Adrenal gland (tissue), 12 donors: Measurements from ENCODE around the gene BRME1. TPM values are rescaled to one million over a fixed set of nuclear protein-coding genes. Genes with fewer than 3 reads are reported as not detected.
A peak's percentile ranks its signal among the peaks of the same experiment; 100 is the strongest.

Experiments used
- DNase-seq, 7 donors: peaks; one replicate each; pipeline ENCODE4 v3.0.0-alpha.2; 2019 to 2020
- H3K27ac ChIP-seq, 5 donors: fragments of 200-600 bp; sonication (generic) in 4 of 5; 1 replicate in 3 of 5; 2 replicates in 2 of 5; pipeline versions ENCODE4 v1.5.1 to v1.8.0; 2016 to 2020; ENCODE audit warnings: mild to moderate bottlenecking in 1 of 5
- H3K27me3 ChIP-seq: fragments of 200-600 bp; 2 replicates; pipeline ENCODE4 v1.8.0; 2021
- H3K36me3 ChIP-seq, 2 donors: fragments of 200-600 bp; replicated peaks in 1 of 2; 1 replicate in 1 of 2; 2 replicates in 1 of 2; pipeline versions ENCODE4 v1.5.1 to v1.8.0; 2018 to 2022
- H3K4me1 ChIP-seq, 2 donors: fragments of 200-600 bp; replicated peaks in 1 of 2; 1 replicate in 1 of 2; 2 replicates in 1 of 2; pipeline versions ENCODE4 v1.5.1 to v1.8.0; 2018 to 2021
- H3K4me3 ChIP-seq, 4 donors: fragments of 200-600 bp; sonication (generic) in 3 of 4; one replicate each; pipeline ENCODE4 v1.5.1; 2016 to 2018
- H3K9me3 ChIP-seq, 3 donors: fragments of 200-600 bp; sonication (generic) in 1 of 3; replicated peaks in 1 of 3; 1 replicate in 2 of 3; 2 replicates in 1 of 3; pipeline versions ENCODE4 v1.5.1 to v1.8.0; 2016 to 2021
- CTCF ChIP-seq, 6 experiments: fragments of 450-650 bp in 4 of 6; fragments of 200-600 bp in 2 of 6; sonication (generic) in 1 of 6; IDR thresholded peaks; 1 replicate in 5 of 6; 2 replicates in 1 of 6; pipeline versions ENCODE4 v1.5.1 to v1.8.0; 2016 to 2021; ENCODE audit warnings: antibody characterized with exemption in 6 of 6, mild to moderate bottlenecking in 2 of 6, moderate library complexity in 1 of 6
- POLR2A ChIP-seq, 2 donors: fragments of 450-650 bp; IDR thresholded peaks; one replicate each; pipeline ENCODE4 v1.6.1; 2017; ENCODE audit warnings: antibody characterized with exemption in 2 of 2, mild to moderate bottlenecking in 2 of 2, moderate library complexity in 1 of 2
- WGBS, 4 donors: extraction: QIAGEN DNeasy Blood & Tissue Kit in 2 of 4; methylation state at CpG; one replicate each; pipeline versions ENCODE4 v1.1.5 to v1.1.7; 2013 to 2017; 5-methylcytosine and 5-hydroxymethylcytosine counted together
- intact Hi-C, 2 donors: fragments of 100-400 bp; cut with DNase I; formaldehyde crosslinking; loops; one replicate each; pipeline versions ENCODE4 v1.14.1 to v1.15.0; 2022 to 2023
- polyA plus RNA-seq, 3 donors: library from polyadenylated mRNA; stranded (reverse); fragments of 200-250 nt in 2 of 3; fragments of 350-450 nt in 1 of 3; fragmentation: Illumina TruSeq in 1 of 3; extraction: RNeasy Lipid Tissue Mini Kit (QIAGEN cat#74804) in 1 of 3; gene quantifications; one replicate each; pipeline ENCODE4 v1.2.3, GENCODE V29; 2013 to 2014
- total RNA-seq, 9 donors: library from RNA; depleted of rRNA in 4 of 9; stranded (reverse); fragments of >200 nt in 4 of 9; fragments of 120-200 nt in 1 of 9; fragmentation: NEBNext Ultra II Directional in 1 of 9; extraction: Animal tissue kit (Norgen Biotek cat#: 25700) in 1 of 9; gene quantifications; one replicate each; pipeline versions ENCODE4 v1.1.0 to v1.2.4, GENCODE V29; 2013 to 2023
- donor health status: healthy with polysubstance abuse.
- donor health status: Bipolar disorder and iron deficiency.
- donor health status: DM: yes; HTN: yes; CAD: no.
- donor health status: DM: no; HTN: no; CAD: no.
- donor health status: DM: no; HTN: no; CAD: no.
- donor health status: DM: yes; HTN: yes; CAD: no.

Gene BRME1
- total and polyA plus RNA-seq, 12 donors, result 0.21 to 4.5 (median 1.4) TPM; not detected in 1

GRCh38 chr19:13841086-13841961 lies 64.6 kb downstream of the BRME1 start:
- H3K4me1 ChIP-seq, result peaks cover 25 to 60% of the 10 kb centered on the region in 2 donors
- TF ChIP-seq CTCF (IDR thresholded peaks at IDR 0.05) (no peak), POLR2A (IDR thresholded peaks at IDR 0.05) (no peak)
- intact Hi-C loops, result no loop called here
- H3K27me3 ChIP-seq, result no peaks in the 10 kb centered on the region
- 48 to 57% (median 52%) methylated on average over 11 to 26 of the region's 26 CpGs for WGBS, 4 donors
- peaks cover 0 to 2% of the 10 kb centered on the region in 2 donors for H3K36me3 ChIP-seq
- peak overlapping the region; percentile 88 to 98 (median 90) for H3K27ac ChIP-seq
- peak in 5 of 7 donors; percentile 52 to 68 (median 57) for DNase-seq
- no peaks in the 10 kb centered on the region for H3K9me3 ChIP-seq
- peak overlapping the region in 3 of 4 donors; percentile 40 to 98 (median 96) for H3K4me3 ChIP-seq

- peak in 5 of 7 donors; percentile 50 to 76 (median 56) for DNase-seq
- intact Hi-C loops, result no loop called here
- WGBS, 4 donors, result 40 to 60% (median 44%) methylated on average over 13 to 23 of the region's 23 CpGs
- peaks cover 29 to 62% of the 10 kb centered on the region in 2 donors for H3K4me1 ChIP-seq
- peaks cover 0 to 10% of the 10 kb centered on the region in 2 donors for H3K36me3 ChIP-seq
- H3K27ac ChIP-seq, result peak overlapping the region; percentile 88 to 98 (median 90)
- TF ChIP-seq POLR2A (IDR thresholded peaks at IDR 0.05) (peak in 1 of 2 donors; percentile 11), CTCF (IDR thresholded peaks at IDR 0.05) (no peak)
- peak overlapping the region in 3 of 4 donors; percentile 40 to 98 (median 96) for H3K4me3 ChIP-seq
- no peaks in the 10 kb centered on the region for H3K27me3 ChIP-seq
- no peaks in the 10 kb centered on the region for H3K9me3 ChIP-seq
These were observed 65.4 kb downstream of the BRME1 start for GRCh38 chr19:13840305-13841085.

- Histone ChIP-seq H3K27ac (peak overlapping the region; percentile 88 to 98 (median 90)), H3K27me3 (no peaks in the 10 kb centered on the region), H3K4me3 (peak overlapping the region in 2 of 4 donors; percentile 2 to 98), H3K4me1 (peaks cover 29 to 66% of the 10 kb centered on the region in 2 donors), H3K9me3 (no peaks in the 10 kb centered on the region), H3K36me3 (peaks cover 0 to 14% of the 10 kb centered on the region in 2 donors)
- no peak for DNase-seq
- WGBS, 4 donors, result 33 to 44% (median 40%) methylated on average over 3 to 6 of the region's 6 CpGs
- intact Hi-C loops, result no loop called here
- TF ChIP-seq CTCF (IDR thresholded peaks at IDR 0.05), result no peak
- TF ChIP-seq POLR2A (IDR thresholded peaks at IDR 0.05), result no peak
These were observed 66.0 kb downstream of the BRME1 start for GRCh38 chr19:13839938-13840304.
